Right atrium auricular region (tissue), 2 donors: ENCODE data around the gene TRABD2A. TPM values are rescaled to one million over a fixed set of nuclear protein-coding genes. Genes with fewer than 3 reads are reported as not detected.

Experiments
- DNase-seq: peaks from one replicate; pipeline ENCODE4 v3.0.0-alpha.2; 2019; ENCODE audit warnings: low spot score
- H3K27ac ChIP-seq, 2 donors: fragments of 200-600 bp; sonication (generic); 1 replicate in 1 of 2; 2 replicates in 1 of 2; pipeline ENCODE4 v1.5.1; 2016 to 2019
- H3K27me3 ChIP-seq, 2 donors: fragments of 200-600 bp; sonication (generic); one replicate each; pipeline versions ENCODE4 v1.5.1 to v1.6.0; 2017 to 2019
- H3K36me3 ChIP-seq: fragments of 200-600 bp; sonication (generic); one replicate; pipeline ENCODE4 v1.5.1; 2016
- H3K4me1 ChIP-seq, 2 donors: fragments of 200-600 bp; sonication (generic); one replicate each; pipeline versions ENCODE4 v1.5.1 to v1.6.0; 2017 to 2019
- H3K4me3 ChIP-seq, 2 donors: fragments of 200-600 bp; sonication (generic); 1 replicate in 1 of 2; 2 replicates in 1 of 2; pipeline ENCODE4 v1.5.1; 2017 to 2019; ENCODE audit warnings: mild to moderate bottlenecking in 1 of 2, moderate library complexity in 1 of 2
- H3K9me3 ChIP-seq, 2 donors: fragments of 200-600 bp; sonication (generic); one replicate each; pipeline ENCODE4 v1.5.1; 2019
- CTCF ChIP-seq, 2 donors: fragments of 200-600 bp; sonication (generic); IDR thresholded peaks; one replicate each; pipeline ENCODE4 v1.5.1; 2019; ENCODE audit warnings: antibody characterized with exemption in 2 of 2
- total RNA-seq, 2 donors: library from RNA; depleted of rRNA; stranded (reverse); fragments of >200 nt; gene quantifications; one replicate each; pipeline ENCODE4 v1.1.0, GENCODE V29; 2016

Gene TRABD2A
- total RNA-seq, 2 donors from 2014 or later: 1.2 to 1.7 TPM

GRCh38 chr2:84901593-84902120 is 20.8 kb upstream of the TRABD2A start:
- TF ChIP-seq CTCF (IDR thresholded peaks at IDR 0.05): no peak
- DNase-seq: peak; percentile 40
- H3K4me1 ChIP-seq: peaks cover 0 to 24% of the 10 kb centered on the region in 2 donors
- H3K27me3 ChIP-seq: no peaks in the 10 kb centered on the region
- H3K36me3 ChIP-seq: peaks cover 8% of the 10 kb centered on the region
- no peak overlapping the region for H3K27ac ChIP-seq
- no peak overlapping the region for H3K4me3 ChIP-seq
- H3K9me3 ChIP-seq: no peaks in the 10 kb centered on the region

GRCh38 chr2:84900971-84901370 is 20.1 kb upstream of the TRABD2A start:
- Histone ChIP-seq H3K9me3 (no peaks in the 10 kb centered on the region), H3K4me3 (no peak overlapping the region), H3K36me3 (peaks cover under 1% of the 10 kb centered on the region), H3K27me3 (no peaks in the 10 kb centered on the region), H3K4me1 (peaks cover 0 to 24% of the 10 kb centered on the region in 2 donors), H3K27ac (no peak overlapping the region)
- peak; percentile 57 for DNase-seq
- TF ChIP-seq CTCF (IDR thresholded peaks at IDR 0.05): no peak

GRCh38 chr2:84899304-84900204 is 18.7 kb upstream of the TRABD2A start:
- H3K4me1 ChIP-seq: peaks cover 0 to 29% of the 10 kb centered on the region in 2 donors
- DNase-seq: peak; percentile 50

GRCh38 chr2:84897773-84898172 is 16.9 kb upstream of the TRABD2A start:
- Histone ChIP-seq H3K9me3 (no peaks in the 10 kb centered on the region), H3K4me1 (peaks cover 0 to 26% of the 10 kb centered on the region in 2 donors), H3K36me3 (no peaks in the 10 kb centered on the region), H3K4me3 (no peak overlapping the region), H3K27ac (peak overlapping the region; percentile 48 to 68), H3K27me3 (no peaks in the 10 kb centered on the region)
- DNase-seq: no peak
- TF ChIP-seq CTCF (IDR thresholded peaks at IDR 0.05): no peak

More at GRCh38 chr2:84899304-84900204, 18.7 kb upstream of the TRABD2A start:
- H3K27ac ChIP-seq: no peak overlapping the region
- H3K4me3 ChIP-seq: no peak overlapping the region
- no peaks in the 10 kb centered on the region for H3K27me3 ChIP-seq
- no peak for TF ChIP-seq CTCF (IDR thresholded peaks at IDR 0.05)
- no peaks in the 10 kb centered on the region for H3K36me3 ChIP-seq
- no peaks in the 10 kb centered on the region for H3K9me3 ChIP-seq

- no peaks in the 10 kb centered on the region for H3K27me3 ChIP-seq
- H3K4me1 ChIP-seq: peaks cover 0 to 26% of the 10 kb centered on the region in 2 donors
- no peak overlapping the region for H3K4me3 ChIP-seq
- no peak overlapping the region for H3K27ac ChIP-seq
- TF ChIP-seq CTCF (IDR thresholded peaks at IDR 0.05): no peak
- DNase-seq: no peak
- no peaks in the 10 kb centered on the region for H3K9me3 ChIP-seq
- H3K36me3 ChIP-seq: no peaks in the 10 kb centered on the region
These were observed 15.7 kb upstream of the TRABD2A start for GRCh38 chr2:84896567-84896966.
